ES-I3 (cell line): ENCODE data around the gene NEURL4.

ENCODE experiments used
- H3K36me3 ChIP-seq: 2 replicates; pipeline ENCODE4 v1.6.1; 2013; ENCODE audit warnings: mild to moderate bottlenecking, low read length, control low read depth, moderate library complexity; ENCODE audit not compliant: insufficient read depth
- H3K4me1 ChIP-seq: 2 replicates; pipeline ENCODE4 v1.6.1; 2013; ENCODE audit warnings: mild to moderate bottlenecking, control low read depth, low read length; ENCODE audit not compliant: insufficient read depth
- H3K9ac ChIP-seq: 2 replicates; pipeline ENCODE4 v1.6.1; 2013; ENCODE audit warnings: low read depth, mild to moderate bottlenecking, low read length, moderate library complexity
- H3K9me3 ChIP-seq: 2 replicates; pipeline ENCODE4 v1.6.1; 2013; ENCODE audit warnings: mild to moderate bottlenecking, low read length, moderate library complexity; ENCODE audit not compliant: control insufficient read depth, insufficient read depth

Gene NEURL4

GRCh38 chr17:7290166-7290565, 39.0 kb downstream of the NEURL4 start:
- H3K4me1 ChIP-seq = peaks cover 18% of the 10 kb centered on the region
- H3K36me3 ChIP-seq = no peaks in the 10 kb centered on the region
- no peaks in the 10 kb centered on the region for H3K9me3 ChIP-seq
- no peak overlapping the region for H3K9ac ChIP-seq

DNA sequence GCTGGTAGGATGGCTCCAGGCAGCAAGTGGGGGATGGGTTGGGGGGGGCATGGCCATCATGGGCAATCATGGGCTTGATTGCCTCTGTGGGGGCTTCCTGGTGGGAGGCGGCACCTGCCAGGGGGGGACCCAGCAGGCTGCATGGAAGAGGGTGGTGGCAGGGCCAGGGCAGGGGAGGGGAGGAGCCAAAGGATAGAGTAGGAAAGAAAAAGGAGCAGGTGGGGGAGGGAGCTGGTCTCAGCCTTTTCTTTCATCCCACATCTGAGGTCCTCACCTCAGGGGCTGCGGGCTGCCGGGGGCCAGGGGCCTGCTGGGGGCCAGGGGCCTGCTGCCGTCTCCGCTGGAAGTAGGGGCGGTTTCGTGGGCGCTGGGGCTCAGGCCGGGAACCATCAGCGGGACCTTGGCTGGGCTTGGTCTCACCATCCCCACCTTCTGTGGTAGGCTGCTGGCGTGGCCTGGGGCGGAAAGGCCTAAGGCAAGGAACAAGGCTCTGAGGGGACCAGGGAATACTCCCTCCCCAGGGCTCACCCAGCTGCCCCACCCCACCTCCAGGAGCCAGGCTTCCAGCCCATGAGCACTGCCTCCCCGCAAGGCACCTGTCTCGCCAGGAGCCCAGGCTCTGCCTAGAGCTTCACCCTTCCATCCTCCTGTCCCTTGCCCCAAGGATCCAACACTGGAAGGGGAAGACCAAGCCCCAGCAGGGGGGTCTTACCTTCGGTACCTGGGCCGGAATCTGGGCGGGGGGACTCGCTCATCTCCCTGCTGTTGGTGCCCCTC, 39.7 kb downstream of the NEURL4 start:
- H3K36me3 ChIP-seq = no peaks in the 10 kb centered on the region
- H3K9me3 ChIP-seq = no peaks in the 10 kb centered on the region
- H3K4me1 ChIP-seq = peaks cover 18% of the 10 kb centered on the region
- H3K9ac ChIP-seq = no peak overlapping the region; the same call in 1 of the 2 replicates

DNA sequence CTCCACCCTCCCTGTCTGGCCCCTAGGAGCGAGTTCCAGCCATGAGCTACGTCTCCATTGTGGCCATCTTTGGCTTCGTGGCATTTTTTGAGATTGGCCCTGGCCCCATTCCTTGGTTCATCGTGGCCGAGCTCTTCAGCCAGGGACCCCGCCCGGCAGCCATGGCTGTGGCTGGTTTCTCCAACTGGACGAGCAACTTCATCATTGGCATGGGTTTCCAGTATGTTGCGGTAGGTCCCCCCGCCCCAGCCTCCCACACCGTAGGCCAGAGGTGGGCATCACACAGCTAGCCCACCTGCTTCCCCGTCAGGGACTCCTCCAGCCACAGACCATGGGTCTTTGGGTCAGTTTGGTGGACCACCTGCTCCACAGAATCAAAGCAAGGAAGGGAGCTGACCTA, 43.5 kb downstream of the NEURL4 start:
- Histone ChIP-seq H3K36me3 (no peaks in the 10 kb centered on the region), H3K9me3 (no peaks in the 10 kb centered on the region), H3K4me1 (peaks cover 3% of the 10 kb centered on the region; the same call in 1 of the 2 replicates), H3K9ac (no peak overlapping the region)

DNA sequence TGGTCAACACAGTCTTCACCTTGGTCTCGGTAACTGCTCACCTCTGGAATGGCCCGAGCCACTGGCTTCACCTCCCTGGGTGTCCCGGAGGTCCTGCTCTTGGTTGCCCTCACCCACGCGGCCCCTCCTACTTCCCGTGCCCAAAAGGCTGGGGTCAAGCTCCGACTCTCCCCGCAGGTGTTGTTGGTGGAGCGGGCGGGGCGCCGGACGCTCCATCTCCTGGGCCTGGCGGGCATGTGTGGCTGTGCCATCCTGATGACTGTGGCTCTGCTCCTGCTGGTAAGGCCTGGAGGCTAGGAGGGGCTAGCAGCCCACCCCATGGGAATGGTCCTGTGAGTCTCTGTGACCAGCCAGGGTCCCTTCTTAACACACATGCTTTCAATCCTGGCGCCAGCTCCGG, 44.2 kb downstream of the NEURL4 start:
- Histone ChIP-seq H3K9ac (no peak overlapping the region), H3K36me3 (no peaks in the 10 kb centered on the region), H3K9me3 (no peaks in the 10 kb centered on the region), H3K4me1 (peaks cover 3% of the 10 kb centered on the region; the same call in 1 of the 2 replicates)

DNA sequence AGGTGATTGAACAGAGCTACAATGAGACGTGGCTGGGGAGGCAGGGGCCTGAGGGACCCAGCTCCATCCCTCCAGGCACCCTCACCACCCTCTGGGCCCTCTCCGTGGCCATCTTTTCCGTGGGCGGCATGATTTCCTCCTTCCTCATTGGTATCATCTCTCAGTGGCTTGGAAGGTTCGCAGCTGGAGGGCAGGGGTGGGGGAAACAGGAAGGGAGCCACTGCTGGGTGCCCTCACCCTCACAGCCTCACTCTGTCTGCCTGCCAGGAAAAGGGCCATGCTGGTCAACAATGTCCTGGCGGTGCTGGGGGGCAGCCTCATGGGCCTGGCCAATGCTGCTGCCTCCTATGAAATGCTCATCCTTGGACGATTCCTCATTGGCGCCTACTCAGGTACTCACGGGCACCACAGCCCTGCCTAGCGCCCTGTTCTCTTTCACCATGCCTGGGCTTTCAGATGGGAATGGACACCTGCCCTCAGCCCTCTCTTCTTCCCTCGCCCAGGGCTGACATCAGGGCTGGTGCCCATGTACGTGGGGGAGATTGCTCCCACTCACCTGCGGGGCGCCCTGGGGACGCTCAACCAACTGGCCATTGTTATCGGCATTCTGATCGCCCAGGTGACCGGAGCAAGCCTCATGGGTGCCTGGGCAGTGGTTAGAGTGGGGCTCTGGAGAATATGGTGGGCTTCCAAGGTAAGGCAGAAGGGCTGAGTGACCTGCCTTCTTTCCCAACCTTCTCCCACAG, 45.5 kb downstream of the NEURL4 start:
- H3K9ac ChIP-seq = no peak overlapping the region
- peaks cover 3% of the 10 kb centered on the region; the same call in 1 of the 2 replicates for H3K4me1 ChIP-seq
- H3K9me3 ChIP-seq = no peaks in the 10 kb centered on the region
- H3K36me3 ChIP-seq = no peaks in the 10 kb centered on the region

GRCh38 chr17:7282752-7283321, 46.3 kb downstream of the NEURL4 start:
- Histone ChIP-seq H3K4me1 (peaks cover 3% of the 10 kb centered on the region; the same call in 1 of the 2 replicates), H3K9ac (peak overlapping the region; percentile 67), H3K9me3 (no peaks in the 10 kb centered on the region), H3K36me3 (no peaks in the 10 kb centered on the region)

GRCh38 chr17:7281953-7282751, 47.0 kb downstream of the NEURL4 start:
- peaks cover 3% of the 10 kb centered on the region; the same call in 1 of the 2 replicates for H3K4me1 ChIP-seq
- peak overlapping the region; percentile 67 for H3K9ac ChIP-seq
- no peaks in the 10 kb centered on the region for H3K36me3 ChIP-seq
- H3K9me3 ChIP-seq = no peaks in the 10 kb centered on the region

DNA sequence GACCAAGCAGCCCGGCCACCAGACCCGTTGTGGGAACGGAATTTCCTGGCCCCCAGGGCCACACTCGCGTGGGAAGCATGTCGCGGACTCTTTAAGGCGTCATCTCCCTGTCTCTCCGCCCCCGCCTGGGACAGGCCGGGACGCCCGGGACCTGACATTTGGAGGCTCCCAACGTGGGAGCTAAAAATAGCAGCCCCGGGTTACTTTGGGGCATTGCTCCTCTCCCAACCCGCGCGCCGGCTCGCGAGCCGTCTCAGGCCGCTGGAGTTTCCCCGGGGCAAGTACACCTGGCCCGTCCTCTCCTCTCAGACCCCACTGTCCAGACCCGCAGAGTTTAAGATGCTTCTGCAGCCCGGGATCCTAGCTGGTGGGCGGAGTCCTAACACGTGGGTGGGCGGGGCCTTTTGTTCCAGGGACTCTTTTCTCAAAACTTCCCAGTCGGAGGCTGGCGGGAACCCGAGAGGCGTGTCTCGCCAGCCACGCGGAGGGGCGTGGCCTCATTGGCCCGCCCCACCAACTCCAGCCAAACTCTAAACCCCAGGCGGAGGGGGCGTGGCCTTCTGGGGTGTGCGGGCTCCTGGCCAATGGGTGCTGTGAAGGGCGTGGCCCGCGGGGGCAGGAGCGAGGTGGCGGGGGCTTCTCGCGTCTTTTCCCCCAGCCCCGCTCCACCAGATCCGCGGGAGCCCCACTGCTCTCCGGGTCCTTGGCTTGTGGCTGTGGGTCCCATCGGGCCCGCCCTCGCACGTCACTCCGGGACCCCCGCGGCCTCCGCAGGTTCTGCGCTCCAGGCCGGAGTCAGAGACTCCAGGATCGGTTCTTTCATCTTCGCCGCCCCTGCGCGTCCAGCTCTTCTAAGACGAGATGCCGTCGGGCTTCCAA, 47.8 kb downstream of the NEURL4 start, which contains the start of gene SLC2A4:
Gene SLC2A4 (plus strand): TSS at position 645 of the 879 bp plus-strand sequence. CDS start 217 bp downstream, at position 862.
- H3K9ac ChIP-seq = peak within 1 kb of the TSS; percentile 67
- H3K4me1 ChIP-seq = peaks cover 3% of the 10 kb centered on the region; the same call in 1 of the 2 replicates
- no peaks in the 10 kb centered on the region for H3K36me3 ChIP-seq
- H3K9me3 ChIP-seq = no peaks in the 10 kb centered on the region

GRCh38 chr17:7280519-7281073, 48.5 kb downstream of the NEURL4 start:
- Histone ChIP-seq H3K36me3 (no peaks in the 10 kb centered on the region), H3K4me1 (peaks cover 3% of the 10 kb centered on the region; the same call in 1 of the 2 replicates), H3K9me3 (no peaks in the 10 kb centered on the region), H3K9ac (peak overlapping the region; percentile 35)

DNA sequence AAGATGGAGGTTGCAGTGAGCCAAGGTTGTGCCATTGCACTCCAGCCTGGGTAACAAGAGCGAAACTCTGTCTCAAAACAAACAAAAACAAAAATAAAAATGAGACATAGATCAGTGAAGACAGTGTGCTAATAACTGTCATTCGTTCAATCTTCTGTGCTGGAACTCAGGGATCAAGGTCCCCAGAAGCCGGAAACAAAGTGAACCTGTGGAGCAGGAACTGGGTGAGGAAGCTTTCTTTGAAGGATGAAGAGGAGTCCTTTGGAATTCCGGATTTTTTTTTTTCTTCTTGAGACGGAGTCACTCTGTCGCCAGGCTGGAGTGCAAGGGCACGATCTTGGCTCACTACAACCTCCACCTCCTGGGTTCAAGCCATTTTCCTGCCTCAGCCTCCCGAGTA, 49.7 kb downstream of the NEURL4 start:
- Histone ChIP-seq H3K9me3 (no peaks in the 10 kb centered on the region), H3K36me3 (no peaks in the 10 kb centered on the region), H3K4me1 (peaks cover 3% of the 10 kb centered on the region; the same call in 1 of the 2 replicates), H3K9ac (peak overlapping the region; percentile 32)

- no peaks in the 10 kb centered on the region for H3K36me3 ChIP-seq
- peaks cover 13% of the 10 kb centered on the region; the same call in 1 of the 2 replicates for H3K4me1 ChIP-seq
- H3K9ac ChIP-seq = no peak overlapping the region; the same call in 1 of the 2 replicates
Observed at GRCh38 chr17:7266784-7267183, 62.4 kb downstream of the NEURL4 start.

More at GRCh38 chr17:7266784-7267183, 62.4 kb downstream of the NEURL4 start:
- H3K9me3 ChIP-seq = no peaks in the 10 kb centered on the region
